ENCODE results near the gene KRTAP20-1.

Gene KRTAP20-1, protein sequence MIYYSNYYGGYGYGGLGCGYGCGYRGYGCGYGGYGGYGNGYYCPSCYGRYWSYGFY
- long read RNA-seq, result 0 reads

DNA sequence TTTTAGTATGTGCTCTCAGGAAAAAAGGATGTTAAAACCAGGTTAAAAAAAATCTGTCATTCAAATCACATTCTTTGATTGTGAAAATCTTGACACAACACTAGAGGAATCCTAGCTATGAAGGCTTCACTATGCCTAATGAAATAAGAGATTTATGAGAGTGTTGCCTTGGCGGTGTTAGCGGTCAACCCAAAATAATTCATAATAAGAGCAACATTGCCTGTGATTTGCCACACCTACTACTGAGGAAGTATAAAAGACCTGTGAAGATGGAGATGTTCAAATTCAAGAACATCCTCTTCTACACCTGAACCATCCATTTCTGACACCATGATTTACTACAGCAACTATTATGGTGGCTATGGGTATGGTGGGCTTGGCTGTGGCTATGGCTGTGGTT lies at the start of gene KRTAP20-1:
Gene KRTAP20-1 (plus strand): TSS at position 301 of the 400 bp plus-strand sequence. CDS start 30 bp downstream, at position 331.
- no peak for DNase-seq (ENCODE audit: low read depth in 1 of 2, low spot score in 1 of 2)
- H3K4me3 ChIP-seq (replicated peaks; ENCODE audit: insufficient read depth, low read length), result no peak within 1 kb of the TSS
- no peak within 1 kb of the TSS for H3K27ac ChIP-seq (replicated peaks)
- H3K27me3 ChIP-seq (ENCODE audit: insufficient read depth, poor library complexity, severe bottlenecking), result no peaks in the 10 kb centered on the region
- TF ChIP-seq POLR2AphosphoS5 (IDR thresholded peaks at IDR 0.05; ENCODE audit: low read depth) (no peak), GABPA (IDR thresholded peaks at IDR 0.05; ENCODE audit: low read depth) (no peak), REST (IDR thresholded peaks at IDR 0.05; ENCODE audit: insufficient replicate concordance, low read depth) (no peak), SPI1 (IDR thresholded peaks at IDR 0.05; ENCODE audit: borderline replicate concordance, low read depth) (no peak), CTCF (IDR thresholded peaks at IDR 0.05; ENCODE audit: insufficient read depth, low read length) (no peak)

DNA sequence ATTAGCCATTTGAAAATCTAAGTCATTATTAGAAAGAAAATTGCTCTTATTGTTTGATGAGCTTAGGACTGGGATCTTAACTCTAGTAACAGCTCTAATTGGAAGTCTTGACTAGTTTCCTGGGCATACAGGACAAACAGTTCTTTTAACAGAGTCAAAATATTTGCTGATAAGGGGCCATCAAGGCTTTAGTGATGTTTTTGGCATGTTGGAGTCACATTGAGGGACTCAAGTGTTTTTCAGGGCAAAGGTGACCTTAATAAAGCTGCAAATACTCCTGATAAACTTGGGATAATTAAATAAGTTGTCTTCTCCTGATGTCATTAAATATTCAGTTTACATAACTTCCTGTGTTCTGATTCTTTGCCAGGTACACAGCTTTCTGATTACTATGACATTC lies 48.6 kb upstream of the KRTAP20-1 start:
- Histone ChIP-seq H3K27ac (replicated peaks) (no peak overlapping the region), H3K27me3 (ENCODE audit: insufficient read depth, poor library complexity, severe bottlenecking) (no peaks in the 10 kb centered on the region), H3K4me3 (replicated peaks; ENCODE audit: insufficient read depth, low read length) (no peak overlapping the region)
- DNase-seq (ENCODE audit: low read depth in 1 of 2, low spot score in 1 of 2), result no peak
- TF ChIP-seq CTCF (IDR thresholded peaks at IDR 0.05; ENCODE audit: insufficient read depth, low read length) (no peak), POLR2AphosphoS5 (IDR thresholded peaks at IDR 0.05; ENCODE audit: low read depth) (no peak), GABPA (IDR thresholded peaks at IDR 0.05; ENCODE audit: low read depth) (no peak), SPI1 (IDR thresholded peaks at IDR 0.05; ENCODE audit: borderline replicate concordance, low read depth) (no peak), REST (IDR thresholded peaks at IDR 0.05; ENCODE audit: insufficient replicate concordance, low read depth) (no peak)

GRCh38 chr21:30577766-30578165 lies 38.5 kb upstream of the KRTAP20-1 start:
- no peaks in the 10 kb centered on the region for H3K27me3 ChIP-seq (ENCODE audit: insufficient read depth, poor library complexity, severe bottlenecking)
- H3K27ac ChIP-seq (replicated peaks), result no peak overlapping the region
- no peak for DNase-seq (ENCODE audit: low read depth in 1 of 2, low spot score in 1 of 2)
- H3K4me3 ChIP-seq (replicated peaks; ENCODE audit: insufficient read depth, low read length), result no peak overlapping the region
- TF ChIP-seq POLR2AphosphoS5 (IDR thresholded peaks at IDR 0.05; ENCODE audit: low read depth), result no peak
- TF ChIP-seq SPI1 (IDR thresholded peaks at IDR 0.05; ENCODE audit: borderline replicate concordance, low read depth), result no peak
- no peak for TF ChIP-seq GABPA (IDR thresholded peaks at IDR 0.05; ENCODE audit: low read depth)
- TF ChIP-seq CTCF (IDR thresholded peaks at IDR 0.05; ENCODE audit: insufficient read depth, low read length), result no peak
- no peak for TF ChIP-seq REST (IDR thresholded peaks at IDR 0.05; ENCODE audit: insufficient replicate concordance, low read depth)

All from HL-60 (cell line).